Measurements from ENCODE around the gene P2RX5.

The P2RX5 gene

DNA sequence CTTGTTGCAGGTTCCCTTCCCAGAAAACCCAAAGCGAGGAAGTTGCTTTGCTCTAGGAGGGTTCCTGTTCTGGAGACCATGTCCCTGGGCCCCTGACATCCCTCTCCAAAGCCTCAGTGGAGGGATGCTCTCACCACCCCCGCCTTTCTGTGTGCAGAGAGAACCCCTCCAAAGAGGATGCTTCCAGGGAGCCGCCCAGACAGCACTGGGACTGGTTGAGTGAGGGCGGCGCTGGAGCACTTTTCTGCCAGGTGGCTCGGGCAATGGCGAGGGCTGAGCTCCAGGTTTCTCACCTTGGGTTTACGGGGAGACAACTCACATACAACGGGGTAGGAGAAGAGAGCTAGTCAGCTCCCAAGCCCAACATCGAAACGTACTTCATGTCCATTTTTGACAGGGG, 20.1 kb downstream of the P2RX5 start:
- TF ChIP-seq, protein P1, sequence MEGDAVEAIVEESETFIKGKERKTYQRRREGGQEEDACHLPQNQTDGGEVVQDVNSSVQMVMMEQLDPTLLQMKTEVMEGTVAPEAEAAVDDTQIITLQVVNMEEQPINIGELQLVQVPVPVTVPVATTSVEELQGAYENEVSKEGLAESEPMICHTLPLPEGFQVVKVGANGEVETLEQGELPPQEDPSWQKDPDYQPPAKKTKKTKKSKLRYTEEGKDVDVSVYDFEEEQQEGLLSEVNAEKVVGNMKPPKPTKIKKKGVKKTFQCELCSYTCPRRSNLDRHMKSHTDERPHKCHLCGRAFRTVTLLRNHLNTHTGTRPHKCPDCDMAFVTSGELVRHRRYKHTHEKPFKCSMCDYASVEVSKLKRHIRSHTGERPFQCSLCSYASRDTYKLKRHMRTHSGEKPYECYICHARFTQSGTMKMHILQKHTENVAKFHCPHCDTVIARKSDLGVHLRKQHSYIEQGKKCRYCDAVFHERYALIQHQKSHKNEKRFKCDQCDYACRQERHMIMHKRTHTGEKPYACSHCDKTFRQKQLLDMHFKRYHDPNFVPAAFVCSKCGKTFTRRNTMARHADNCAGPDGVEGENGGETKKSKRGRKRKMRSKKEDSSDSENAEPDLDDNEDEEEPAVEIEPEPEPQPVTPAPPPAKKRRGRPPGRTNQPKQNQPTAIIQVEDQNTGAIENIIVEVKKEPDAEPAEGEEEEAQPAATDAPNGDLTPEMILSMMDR (IDR thresholded peaks at IDR 0.05): no peak

GRCh38 chr17:3672571-3672970, 23.4 kb downstream of the P2RX5 start:
- TF ChIP-seq, protein P1 (IDR thresholded peaks at IDR 0.05): no peak

DNA sequence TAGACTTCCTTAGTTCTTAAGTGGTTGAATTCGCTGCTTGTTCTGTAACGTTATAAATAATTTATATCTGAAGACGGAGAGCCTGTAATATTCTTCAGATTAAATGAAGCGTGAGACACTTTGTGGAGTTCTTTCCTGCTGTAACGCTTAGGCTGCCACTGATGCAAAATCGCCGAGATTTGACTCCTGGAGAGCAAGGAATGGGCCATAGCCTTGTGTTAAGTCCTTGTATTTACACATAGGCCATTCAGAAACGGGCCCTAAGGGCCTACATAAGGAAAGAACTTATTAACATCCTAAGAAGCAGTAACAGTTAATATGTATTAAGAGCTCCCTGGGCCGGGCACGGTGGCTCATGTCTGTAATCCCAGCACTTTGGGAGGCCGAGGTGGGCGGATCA, 26.4 kb downstream of the P2RX5 start:
- TF ChIP-seq, protein P1 (IDR thresholded peaks at IDR 0.05): no peak

DNA sequence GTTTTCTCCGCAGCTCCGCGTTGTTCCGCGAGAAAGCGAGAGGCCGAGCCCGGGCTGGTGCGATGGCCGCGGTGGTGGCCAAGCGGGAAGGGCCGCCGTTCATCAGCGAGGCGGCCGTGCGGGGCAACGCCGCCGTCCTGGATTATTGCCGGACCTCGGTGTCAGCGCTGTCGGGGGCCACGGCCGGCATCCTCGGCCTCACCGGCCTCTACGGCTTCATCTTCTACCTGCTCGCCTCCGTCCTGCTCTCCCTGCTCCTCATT, 26.9 kb downstream of the P2RX5 start:
- TF ChIP-seq, protein P1 (IDR thresholded peaks at IDR 0.05): no peak

DNA sequence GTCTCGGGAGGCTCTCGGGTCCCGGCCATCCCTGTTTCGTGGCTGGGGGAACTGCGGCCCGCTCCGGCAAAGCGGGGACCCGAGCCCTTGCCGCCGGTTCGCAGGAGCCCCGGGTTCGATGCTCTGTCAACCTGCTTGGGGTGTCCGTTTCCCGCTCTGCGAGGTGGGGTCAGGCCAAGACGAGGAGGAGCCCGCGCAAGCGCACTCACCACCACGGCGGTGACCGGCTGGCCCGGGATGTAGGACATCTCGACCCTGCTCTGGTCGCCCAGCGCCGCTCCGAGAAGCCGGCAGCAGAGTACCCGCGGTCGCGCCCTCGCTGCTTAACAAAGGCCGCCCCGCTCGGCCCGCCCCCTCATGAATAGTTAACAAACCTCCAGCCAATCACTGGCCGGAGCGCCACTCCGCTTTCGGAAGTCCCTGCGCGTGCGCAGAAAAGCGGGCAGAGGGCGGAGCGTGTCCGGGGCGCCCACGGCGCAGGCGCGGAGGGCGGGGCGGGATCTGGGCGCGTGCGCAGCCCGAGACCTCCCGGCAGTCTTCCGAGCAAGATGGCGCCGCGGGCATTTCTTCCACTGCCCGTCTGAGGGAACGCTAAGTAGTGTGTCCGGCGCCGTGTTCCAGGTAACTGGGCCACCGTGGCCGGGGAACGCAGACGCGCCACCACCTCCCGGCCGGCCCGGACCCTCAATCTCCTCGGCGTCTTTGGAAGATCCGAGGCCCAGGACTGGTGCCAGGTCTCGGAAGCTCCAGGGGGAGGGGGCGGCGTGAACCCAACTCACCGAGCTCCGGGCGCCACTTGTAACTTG, 27.5 kb downstream of the P2RX5 start, which contains the start of the genes EMC6 and TAX1BP3:
TSS of gene EMC6 (plus strand) at position 534 of the 806 bp plus-strand sequence. CDS start 335 bp downstream, outside the sequence.
TSS of gene TAX1BP3 (minus strand) at position 300 of the 806 bp plus-strand sequence. CDS start at position 248, 52 bp downstream.
- TF ChIP-seq, protein P1 (IDR thresholded peaks at IDR 0.05): no peak

DNA sequence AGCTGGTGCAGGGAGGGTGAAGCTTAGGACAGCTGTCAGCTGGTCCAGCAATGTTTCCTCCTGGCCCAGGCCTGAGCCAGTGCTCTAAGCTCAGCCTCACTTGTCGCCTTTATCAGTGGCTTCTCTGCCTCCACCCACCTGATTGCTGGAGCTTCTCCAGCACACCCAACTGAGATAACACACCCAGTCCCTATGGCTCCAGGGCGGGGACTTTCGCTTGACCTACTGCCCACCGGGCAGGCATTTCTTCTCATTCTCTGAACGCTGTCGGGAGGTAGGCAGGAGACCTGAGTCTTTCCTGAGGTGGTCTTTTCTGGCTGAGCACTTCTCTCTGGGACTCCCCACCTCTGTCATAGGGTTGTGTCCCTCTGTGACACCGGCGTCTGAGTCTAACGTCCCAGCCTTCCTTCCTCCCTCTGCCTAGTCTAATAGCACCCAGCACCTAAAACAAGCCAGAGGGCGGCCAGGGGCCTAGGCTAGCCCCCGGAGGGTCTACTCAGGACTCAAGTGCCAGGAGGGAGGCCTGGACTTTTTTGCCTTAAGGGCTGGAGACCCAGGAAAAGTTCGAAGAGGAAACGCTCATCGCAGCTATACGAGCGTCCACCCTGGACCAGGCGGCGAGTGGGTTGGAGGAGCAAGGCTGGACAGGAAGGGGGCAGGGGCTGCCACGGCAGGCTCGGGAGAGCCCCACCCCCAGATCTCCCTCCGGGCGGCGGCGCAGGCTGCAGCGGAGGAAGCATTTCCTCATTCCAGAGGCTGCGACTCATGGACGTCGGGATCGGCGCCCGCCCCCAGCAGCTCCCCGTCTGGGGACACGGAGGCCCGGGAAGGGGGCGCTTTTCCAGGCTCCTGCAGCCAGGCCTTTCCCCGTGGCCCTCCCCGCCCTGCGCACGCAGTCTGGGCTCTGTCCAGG, 28.3 kb downstream of the P2RX5 start:
- TF ChIP-seq, protein P1 (IDR thresholded peaks at IDR 0.05): no peak

DNA sequence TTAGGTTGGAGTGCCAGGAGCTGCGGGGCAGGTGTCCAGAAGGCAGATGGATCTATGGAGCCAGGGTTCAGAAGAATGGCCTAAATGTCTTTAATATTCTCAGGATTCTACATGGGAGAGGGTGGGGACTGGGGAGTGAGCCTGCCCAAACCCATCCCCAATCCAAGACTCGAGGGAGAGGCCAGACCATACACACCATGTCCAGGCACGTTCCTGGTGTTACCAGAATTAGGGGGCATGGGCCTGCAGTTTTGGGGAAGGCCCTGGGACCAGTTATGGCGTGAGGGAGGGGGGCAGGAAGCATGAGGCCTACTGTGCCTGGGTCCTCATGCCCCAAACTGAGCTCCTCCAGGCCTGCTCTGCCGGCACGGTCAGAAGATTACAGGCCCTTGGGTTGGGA, 29.4 kb downstream of the P2RX5 start:
- TF ChIP-seq, protein P1 (IDR thresholded peaks at IDR 0.05): no peak

Data from LNCAP (cell line).